ENCODE data around the gene ATP1A1.
A peak's percentile ranks its signal among the peaks of the same experiment; 100 is the strongest.

Gene ATP1A1

DNA sequence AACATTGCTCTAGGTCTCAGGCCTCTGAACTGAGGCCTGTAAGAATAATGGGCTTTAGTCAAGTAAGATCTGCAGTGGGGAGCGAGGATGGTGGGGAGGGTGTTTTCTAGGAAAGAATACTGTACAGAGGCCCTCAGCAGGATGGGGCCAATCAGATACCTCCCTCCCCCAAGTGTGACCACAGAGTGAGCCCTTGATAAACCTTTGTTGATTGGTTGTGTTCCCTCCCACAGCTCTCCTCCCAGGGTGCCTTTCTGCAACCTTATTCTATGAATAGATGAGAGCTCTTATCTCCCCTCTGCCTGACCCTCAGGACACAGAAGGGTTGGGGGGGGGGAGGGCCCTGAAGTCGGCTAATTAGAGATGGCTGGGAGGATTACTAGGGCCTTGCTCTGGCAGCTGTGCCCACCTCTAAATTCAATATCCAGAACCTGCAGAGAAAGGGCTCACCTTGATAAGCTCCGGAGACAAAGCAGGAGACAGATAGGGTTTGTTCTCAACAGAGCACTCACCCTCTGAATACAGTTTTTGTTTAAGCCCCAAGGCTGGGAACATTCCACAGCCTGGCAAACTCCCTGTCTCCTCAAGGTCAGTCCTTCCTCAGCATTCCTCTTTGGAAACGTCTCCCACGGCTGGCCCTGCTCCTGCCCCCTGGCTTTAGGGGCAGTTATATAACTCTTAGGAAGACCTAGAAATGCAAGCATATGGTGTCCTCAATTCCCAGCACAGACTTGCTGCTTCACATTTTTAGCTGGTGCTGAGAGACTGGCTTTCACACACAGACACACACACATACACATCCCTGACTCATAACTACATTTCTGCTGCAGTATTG is 42.9 kb downstream of the ATP1A1 start:
- DNase-seq, result no peak

DNA sequence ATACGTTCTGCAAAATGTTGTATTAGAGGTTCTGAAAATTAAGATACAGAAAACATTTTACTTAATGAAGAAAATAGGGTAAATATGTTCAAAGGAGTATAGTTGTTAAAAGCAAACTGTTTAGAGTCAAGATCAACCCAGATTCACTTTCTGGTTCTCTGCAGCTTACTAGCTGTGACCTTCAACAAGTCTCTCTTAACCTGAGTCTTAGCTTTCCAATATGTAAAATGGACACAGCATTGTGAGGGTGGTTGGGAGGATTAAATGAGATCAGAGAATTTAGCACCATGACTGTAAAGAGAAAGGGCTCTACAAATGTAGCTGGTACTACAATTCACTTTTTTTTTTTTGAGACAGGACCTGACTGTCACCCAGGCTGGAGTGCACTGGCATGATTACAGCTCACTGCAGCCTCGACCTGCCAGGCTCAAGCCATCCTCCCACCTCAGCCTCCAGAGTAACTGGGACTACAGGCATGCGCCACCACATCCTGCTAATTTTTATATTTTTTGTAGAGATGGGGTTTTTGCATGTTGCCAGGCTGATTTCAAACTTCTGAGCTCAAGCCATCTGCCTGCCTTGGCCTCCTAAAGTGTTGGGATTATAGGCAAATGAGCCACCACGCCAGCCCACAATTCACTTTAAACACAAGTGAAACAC is 43.9 kb downstream of the ATP1A1 start:
- DNase-seq, result no peak

GRCh38 chr1:116417678-116418077 is 44.6 kb downstream of the ATP1A1 start:
- no peak for DNase-seq

DNA sequence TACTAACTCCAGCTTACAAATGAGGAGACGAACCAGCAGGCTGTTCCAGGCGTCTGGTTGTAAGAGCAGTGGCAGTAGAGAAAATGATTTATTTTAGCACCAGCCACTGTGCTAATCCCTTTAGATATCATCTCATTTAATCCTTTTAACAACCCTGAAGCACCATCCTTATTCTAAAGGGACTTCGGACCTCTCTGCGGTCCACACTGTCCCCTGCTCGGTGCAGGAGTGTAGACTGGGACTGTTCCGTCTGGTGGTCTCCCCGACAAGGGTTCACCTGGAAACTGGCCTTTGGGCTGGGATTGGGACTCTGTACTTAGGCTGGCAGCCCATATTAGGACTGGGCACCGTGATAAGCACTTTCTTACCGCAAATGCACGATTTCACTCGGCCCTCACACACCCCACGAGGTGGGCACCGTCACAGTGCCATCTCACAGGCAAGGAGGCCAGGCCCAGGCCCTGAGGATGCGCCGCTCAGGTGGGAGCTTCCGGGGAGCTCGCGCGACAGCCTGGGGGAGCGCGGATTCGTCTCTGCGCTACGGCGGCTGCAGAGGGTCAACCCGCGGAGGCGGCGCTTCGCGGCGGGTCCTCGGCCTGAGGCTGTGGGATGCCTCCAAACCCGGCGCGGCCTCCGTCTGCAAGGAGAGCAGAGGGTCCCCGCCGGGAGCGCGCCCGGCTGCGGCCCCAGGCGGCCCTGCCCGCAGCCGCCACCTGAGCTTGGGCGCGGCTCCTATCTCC is 45.2 kb downstream of the ATP1A1 start:
- DNase-seq, result peak; percentile 77 to 89 (median 82)

GRCh38 chr1:116420417-116421200 is 47.6 kb downstream of the ATP1A1 start:
- DNase-seq, result no peak

GRCh38 chr1:116424438-116424837 is 51.4 kb downstream of the ATP1A1 start:
- DNase-seq, result no peak

GRCh38 chr1:116424863-116425262 is 51.8 kb downstream of the ATP1A1 start:
- no peak for DNase-seq

DNA sequence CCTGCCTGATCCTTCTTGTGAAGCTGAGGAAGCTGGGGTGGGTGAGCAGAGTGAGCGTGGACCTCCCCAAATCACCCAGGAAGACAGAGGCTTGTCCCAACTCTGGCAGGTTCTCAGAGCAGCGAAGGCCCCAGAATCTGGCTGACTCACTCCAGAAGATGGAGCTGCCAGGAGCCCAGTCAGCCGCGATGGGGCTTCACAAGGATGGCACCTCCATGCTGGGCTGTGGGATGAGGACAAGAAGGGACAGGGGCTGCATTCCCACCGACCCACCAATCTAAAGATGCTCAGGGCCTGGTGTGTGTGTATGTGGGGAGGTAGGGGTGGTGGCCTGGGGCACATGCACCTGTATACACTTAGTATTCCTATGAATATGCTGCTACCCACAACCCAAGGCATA is 52.9 kb downstream of the ATP1A1 start:
- no peak for DNase-seq

- DNase-seq, result no peak
These were observed 53.4 kb downstream of the ATP1A1 start for GRCh38 chr1:116426401-116426800.

DNA sequence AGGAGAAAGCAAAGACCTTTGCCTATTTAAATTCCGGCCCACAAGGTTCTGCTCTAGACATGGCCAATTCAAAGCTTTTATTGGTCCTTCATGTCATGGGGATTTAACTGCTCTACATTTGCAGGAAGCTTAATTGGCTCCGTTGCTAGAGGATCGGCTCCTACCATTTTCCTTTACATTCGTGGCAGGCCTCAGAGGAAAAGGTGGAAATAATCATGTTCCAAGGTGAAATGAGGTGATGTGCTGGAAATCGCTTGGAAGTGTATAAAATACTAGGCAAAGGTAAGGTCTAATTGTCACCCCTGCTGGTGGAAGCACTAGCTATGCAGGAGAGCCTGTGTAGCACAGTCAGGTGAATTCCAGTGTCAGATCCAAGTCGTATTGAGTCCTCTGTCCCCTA is 55.5 kb downstream of the ATP1A1 start:
- DNase-seq, result no peak

DNA sequence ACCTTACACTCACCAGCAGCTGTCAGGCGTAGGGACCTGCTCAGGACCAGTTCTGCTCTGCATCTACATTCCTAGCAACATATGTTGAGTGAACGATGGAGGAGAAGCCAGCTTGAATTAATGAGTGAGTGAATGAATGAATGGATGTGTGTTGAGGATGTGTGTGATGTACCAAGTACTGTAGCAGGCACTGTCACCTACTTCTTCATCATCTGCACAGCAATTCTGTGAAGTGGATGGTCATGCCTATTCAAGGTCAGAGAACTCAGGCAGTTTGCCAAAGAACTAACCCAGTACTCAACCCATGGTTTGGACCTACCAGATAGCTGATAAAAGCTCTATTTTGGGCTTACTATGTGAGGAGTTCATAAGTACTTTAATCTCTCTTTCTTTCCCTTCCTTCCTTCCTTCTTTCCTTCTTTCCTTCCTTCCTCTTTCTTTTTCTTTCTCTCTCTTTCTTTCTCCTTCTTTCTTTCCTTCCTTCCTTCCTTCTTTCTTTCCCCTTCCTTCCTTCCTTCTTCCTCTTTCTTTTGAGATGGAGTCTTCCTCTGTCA is 56.9 kb downstream of the ATP1A1 start:
- DNase-seq, result no peak

- DNase-seq, result no peak
These were observed 58.9 kb downstream of the ATP1A1 start for GRCh38 chr1:116431870-116432500.

DNA sequence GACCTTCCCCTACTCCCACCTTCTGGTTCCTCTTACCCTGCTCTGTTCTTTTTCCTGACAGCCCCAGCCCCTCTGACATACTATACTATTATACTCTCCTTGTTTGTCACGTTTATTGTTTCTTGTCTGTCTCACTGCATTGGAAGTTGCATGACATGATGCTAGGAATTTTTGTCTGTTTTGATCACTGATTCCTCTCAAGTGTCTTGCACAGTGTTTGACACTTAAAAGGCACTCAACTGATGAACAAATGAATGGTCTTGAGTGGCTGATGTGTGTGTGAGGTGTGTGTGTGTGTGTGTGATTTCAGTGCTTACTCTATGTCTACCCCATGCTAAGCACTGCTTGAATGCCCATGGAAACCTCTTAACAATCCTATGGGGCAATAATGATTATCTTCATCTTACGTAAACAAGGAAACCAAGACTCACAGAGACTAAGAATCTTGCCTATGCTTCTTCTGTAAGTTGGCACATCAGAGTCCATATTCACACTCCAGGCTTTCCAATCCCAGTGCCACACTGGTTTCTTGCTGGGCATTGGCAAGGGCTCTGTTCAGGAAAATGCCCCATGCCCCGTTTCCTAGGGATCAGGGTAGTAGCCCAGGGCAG is 59.7 kb downstream of the ATP1A1 start:
- DNase-seq, result no peak

DNA sequence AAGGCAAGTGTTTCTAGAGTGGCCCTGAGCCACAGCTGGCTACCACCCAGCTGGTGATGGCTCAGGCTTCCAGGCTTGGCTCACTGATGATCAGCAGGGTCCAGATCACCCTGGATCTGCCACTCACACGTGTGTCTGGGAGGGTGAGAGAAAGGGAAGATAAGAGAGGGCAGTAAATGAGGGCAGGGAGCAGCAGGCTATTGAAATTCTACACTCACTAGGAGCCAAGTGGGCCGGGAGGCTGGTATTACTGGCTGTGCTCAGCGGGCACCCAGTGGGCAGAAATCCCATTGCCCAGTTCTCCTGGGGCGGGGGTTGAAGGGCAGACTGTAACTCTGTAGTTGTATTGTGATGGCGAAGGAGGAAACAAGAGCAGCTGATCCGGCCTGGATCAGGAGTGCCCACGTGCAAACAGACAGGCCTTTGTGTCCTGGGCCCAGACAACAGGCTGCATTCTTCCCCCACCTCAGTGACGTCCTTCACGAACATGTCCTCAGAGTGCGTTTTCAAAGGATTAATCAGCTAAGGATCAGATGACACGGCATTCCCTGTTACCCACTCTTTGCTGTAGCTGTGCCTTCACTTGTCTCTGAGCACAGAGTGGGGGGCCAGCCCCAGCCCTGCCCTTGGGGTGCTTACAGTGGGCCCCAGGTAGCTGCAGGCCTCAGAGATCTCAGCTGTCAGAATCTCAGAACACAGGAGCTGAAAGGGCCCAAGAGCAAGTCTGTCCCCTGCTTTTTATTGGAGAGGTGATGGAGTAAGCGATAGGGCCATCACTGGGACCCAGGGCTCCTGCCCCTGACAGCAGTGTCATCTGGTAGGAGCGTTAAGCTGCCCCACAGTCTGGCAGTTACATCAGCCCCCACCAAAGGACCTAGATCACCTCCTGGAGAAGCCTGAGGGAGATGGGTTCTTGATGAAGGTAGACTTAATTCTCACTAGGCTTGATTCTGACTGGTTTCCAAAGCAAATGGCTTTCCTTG is 60.5 kb downstream of the ATP1A1 start:
- DNase-seq, result no peak

- no peak for DNase-seq
These were observed 61.8 kb downstream of the ATP1A1 start for GRCh38 chr1:116434849-116435248.

DNA sequence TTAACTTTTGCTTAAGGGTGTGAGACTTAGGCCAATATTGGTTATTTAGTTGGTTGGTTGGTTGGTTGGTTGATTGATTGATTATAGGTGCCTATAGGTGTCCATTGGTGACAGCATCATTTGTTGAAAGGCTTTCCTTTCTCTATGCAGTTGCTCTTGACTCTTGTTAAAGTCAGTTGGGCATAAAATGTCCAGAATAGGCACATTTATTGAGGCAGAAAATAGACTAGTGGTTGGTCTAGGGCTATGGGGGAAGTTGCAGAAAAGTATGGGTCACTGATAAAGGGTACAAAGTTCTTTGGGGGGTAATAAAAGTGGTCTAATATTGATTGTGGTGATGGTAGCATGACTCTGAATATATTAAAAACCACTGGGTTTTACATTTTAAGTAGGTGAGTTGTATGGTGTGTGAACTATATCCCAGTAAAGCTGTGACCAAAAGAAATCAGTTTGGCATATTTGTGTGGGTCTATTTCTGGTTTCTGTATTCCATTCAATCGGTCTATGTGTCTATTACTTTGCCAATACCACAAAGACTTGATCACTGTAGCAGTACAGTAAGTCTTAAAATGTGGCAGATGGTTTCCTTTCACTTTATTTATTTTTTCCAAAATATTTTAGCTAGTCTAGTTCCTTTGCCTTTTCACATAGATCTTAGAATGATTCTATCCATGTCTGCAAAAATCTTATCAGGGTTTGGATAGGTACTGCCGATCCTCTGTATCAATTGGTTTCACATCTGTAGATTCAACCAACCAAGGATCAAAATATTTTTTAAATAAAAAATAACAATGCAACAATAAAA is 63.0 kb downstream of the ATP1A1 start:
- DNase-seq, result peak in 1 of 5 donors; percentile 19

DNA sequence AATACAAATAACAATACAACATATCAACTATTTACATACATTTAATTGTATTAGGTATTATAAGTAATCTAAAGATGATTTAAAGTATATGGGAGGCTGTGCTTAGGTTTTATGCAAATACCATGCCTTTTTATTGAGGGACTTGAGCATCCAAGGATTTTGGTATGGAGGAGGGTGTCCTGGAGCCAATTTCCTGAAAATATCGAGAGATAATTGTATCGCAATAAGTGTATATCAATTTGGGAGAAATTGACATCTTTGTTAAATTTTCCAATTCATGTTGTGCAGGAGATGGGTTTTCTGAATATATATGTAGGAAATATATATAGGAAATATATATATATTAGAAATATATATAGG is 63.5 kb downstream of the ATP1A1 start:
- DNase-seq, result peak in 1 of 5 donors; percentile 8

- DNase-seq, result no peak
These were observed 66.7 kb downstream of the ATP1A1 start for GRCh38 chr1:116439701-116440100.

- DNase-seq, result no peak
These were observed 67.7 kb downstream of the ATP1A1 start for GRCh38 chr1:116440731-116441130.
